NCI-H748 (cell line): ENCODE data around the gene ATXN7L1.
"Not testable (repeated sequence)": the region's sequence is repeated elsewhere in the genome, so short reads cannot be mapped to it uniquely, and the experiment has no call there.

ENCODE experiments used
- DNase-seq: peaks from one replicate; lab custom pipeline; 2025; ENCODE audit not compliant: unreplicated experiment; lab: John Stamatoyannopoulos, UW

ATXN7L1 gene

DNA sequence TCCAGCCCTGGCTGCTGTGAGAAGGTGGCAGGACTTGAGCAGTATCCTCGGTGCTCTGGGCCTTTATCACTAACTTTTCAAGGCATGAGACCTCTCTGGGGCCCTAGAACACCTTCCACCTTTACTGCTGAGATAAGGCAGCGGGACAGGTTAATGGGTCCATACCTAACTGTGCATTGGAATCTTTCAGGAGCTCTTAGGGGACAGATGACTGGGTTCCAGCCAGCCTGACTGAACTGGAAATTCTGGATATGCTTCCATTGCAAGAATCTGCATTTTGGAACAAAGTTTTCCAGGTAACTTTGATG lies 73.0 kb downstream of the ATXN7L1 start:
- no peak for DNase-seq

DNA sequence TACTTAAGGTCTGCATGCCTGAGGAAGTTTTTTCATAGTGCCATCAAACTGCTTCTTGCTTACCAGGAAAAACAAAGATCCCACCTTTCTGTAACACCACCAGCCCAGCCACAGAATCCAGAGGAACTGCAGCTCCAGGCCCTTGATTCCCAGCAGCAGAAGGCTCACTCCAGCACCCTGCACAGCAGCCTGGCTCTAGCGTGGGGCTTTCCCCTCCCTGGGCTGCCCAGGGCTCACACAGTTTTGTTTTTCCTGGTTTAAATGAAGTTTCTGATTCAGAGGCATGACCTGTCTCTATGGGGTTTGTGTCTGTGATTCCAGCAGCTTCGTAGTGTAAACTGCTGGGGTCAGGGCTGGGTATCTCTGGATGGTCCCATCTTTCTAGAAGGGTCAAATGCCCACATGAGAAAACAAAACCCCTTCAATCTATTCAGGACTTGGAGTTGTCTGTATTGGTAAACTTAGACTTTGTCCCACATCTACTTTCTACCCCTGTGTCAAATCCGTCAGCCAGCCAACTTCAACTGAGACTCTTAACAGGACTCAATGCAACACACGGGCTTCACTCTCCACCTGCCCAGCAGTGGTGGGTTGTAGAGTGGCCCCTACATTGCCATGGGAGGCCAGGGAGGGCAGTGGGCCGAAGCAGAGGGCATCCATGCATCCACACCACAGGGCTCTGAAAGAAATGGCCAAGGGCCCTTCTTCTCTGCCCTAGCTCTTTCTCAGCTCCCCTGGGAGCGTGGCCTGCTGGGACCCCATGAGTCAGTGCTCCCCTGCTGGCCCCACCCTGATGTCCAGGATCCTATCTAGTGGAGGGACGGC lies 73.6 kb downstream of the ATXN7L1 start:
- no peak for DNase-seq

DNA sequence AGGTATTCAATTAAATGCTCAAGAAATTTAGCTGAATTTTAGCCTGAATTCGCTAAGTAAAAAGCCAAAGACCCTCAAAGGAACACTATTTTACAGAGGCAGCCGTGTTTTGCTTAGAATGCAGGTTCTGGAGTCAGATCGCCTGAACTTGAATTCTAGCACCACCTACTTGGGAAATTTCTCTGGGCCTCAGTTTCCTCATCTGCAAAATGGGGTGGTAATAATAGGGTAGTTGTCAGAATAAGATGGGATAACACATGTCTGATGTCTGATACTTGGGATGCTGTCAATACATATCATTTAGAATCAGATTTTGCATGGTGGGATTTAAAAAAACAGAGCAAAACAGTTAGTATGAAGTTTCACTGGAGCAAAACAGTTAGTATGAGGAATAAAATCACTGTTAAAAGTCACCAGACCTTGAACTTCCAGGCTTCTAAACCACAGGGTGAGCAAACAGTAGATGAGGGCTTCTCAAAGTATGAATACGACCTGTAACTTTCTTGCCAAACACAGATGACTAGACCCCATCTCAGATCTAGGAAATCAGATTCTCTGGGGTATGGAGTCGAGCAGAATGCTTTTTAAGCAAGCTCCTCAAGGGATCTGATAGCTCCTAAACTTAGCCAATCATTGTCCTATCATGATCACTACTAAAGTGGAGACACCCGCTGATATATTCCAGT lies 75.4 kb downstream of the ATXN7L1 start:
- DNase-seq, result no peak

DNA sequence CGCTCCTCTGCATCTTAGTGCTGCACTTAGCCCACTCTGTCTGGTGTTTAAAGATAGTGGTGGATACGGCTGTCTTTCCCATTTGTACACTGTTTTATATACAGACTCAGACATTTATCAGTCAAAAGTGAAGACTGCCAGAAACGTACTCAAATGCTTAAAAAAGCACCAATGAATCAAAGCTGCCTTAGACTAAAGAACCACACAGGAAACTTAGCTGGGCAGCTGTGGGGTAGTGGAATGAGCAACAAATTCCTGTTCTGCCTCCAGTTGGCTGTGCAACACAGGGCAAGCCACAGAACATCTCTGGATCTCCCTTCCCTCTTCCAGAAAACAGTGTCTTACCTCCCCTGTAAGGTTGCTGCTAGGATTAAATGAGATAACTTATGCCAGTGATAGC lies 76.0 kb downstream of the ATXN7L1 start:
- DNase-seq, result no peak

DNA sequence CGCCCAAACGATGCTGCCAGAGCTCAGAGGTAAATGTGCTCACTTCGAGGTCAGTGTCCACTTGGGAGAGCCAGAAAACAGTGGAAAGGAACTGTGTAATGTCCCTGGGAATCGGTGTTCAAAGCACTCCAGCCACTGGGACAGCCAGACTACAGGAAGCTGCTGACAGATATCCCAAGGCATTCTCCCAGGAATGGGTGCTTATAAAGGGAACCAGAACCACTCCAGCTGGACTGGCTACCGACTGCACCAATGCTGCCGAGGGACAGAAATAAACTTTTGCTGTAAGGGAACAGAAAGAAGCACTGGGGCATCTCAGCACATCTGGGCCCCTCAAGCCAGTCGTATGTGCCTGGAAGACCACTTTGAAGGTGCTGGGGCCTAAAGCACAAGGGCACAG lies 76.7 kb downstream of the ATXN7L1 start:
- DNase-seq, result no peak

DNA sequence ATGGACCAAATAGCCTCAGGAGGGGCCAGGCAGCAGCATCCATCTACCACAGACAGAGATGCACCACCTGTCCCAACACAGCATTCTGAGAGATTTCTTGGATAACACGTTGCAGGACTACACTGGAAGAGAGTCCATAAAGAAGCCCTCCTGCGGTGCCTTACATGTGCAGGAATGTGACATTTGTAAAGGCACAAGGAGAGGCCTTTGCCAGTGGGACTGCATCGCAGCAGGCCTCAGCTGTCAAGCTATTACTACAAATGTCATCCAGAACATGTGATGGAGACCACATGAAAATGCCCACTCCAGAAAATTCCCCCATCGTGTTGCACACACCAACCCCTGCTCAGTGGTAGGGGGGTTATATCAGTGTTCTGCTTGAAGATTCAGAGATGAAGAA lies 77.4 kb downstream of the ATXN7L1 start:
- no peak for DNase-seq

DNA sequence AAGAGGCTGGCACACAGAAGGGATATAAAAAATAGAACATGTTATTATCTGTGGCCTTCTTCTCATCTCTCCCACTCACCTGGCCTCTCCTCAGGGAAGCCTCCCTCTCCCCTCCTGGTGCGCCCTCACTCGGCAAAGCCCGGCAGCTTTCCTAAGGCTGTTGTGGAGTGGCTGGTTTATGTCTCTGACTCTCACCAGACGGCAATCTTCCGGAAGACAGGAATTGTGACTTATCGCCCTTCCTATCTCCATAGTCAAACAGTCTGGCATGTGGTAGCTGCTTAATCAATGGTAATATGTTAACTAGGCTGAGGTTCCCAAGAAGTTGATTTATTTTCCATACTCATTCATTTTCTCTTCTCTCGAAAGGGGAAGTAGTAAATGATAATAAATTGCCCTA lies 78.7 kb downstream of the ATXN7L1 start:
- no peak for DNase-seq

DNA sequence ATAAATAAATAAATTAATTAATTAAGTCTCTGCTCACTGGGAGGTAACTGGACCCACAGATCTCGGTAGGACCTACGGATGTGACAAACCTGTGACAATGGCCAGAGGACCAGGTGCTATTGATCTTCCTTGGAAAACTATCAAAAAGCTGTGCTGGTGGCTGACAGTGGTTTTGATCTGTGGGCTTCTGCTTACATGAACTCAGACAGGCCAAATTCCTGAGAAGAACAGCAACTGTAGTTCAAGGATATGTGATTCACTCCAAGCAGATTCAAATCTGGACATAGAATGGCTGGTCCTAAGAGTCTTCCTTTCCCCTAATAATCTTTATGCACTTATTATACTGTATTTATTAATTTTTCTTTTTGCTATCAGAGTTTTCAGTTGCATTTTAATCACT lies 80.0 kb downstream of the ATXN7L1 start:
- no peak for DNase-seq

DNA sequence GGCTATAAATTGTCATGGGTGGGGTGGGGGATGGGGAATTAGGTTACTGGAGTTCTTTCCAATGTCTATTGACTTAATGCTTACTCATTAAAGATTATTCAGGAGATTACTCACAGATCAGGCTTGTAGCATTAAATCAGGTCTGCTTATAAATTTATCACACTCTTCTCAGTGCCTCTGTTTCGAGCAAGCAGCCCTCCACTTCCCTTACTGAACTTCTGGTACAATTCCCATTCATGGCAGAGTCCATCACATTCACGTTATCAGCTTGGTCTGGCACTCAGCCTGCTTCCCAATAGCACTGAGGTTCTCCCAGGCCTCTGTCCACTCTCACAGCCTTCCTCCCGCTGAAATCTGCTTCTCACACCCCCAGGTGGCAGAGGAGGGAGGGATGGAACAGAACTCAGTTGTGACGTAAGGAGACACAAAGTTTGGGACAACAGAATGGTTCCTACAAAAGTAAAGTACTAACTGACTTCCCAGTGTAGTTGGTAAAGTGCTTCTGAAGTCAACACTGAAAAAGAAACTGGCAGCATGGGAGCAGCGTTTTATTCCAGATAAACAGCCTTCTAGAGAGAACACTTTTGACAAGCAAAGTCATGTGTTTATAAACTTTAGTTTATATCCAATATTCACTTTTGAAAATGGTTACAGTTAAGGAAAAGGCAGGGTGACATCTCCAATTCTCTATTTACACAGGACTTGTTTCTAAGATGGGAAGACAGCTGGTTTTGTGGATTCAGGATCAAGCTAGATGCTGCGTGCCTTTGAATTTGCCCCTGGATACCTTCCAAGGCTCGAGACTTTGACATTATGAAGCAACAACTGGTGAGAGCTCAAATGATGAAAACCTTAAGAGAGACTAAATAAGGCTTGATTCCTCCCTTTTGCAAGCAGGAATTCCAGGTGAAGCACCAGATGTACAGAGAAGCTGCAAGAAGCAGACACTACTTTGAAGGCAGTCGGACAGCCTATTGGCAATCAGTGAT lies 81.4 kb downstream of the ATXN7L1 start:
- no peak for DNase-seq

DNA sequence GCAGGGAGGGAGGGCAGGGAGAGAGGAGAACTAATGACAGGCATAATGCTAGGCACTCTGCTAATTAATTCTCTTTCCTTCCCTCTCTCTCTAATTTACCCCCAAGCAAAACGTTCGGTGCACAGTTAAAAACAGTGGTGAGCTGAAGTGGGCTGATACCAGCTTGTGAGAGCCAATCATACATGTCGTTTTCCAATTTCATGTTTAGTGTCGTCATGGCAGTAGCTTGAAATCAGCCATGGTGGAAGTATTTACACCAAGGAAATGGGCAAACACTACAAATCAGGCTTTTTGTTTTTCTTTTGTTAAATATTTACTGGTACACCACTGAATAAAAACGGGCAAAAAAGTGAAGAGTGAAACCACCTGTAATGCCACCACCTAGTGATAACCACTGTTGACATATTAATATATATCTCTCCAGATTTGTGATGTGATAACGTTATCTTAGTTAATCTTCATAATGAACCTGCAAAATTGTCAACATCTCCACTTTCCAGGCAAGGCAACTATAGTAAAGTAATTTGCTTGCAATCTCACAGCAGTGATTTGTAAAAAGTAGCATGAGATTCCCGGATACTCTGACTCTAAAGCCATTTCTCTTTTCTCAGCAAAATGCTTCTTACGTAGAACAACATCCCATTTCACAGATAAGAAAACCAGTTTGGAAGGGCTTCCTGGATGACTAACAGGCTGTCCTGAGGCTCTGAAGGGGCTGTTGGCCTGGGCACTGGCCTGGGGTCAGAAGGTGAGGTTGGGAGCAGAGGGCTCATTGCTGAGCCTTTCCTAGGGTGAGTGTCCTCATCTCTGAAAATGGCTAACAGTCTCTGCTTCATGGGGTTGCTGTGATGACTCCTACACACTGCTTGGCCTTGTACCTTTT lies 83.7 kb downstream of the ATXN7L1 start:
- DNase-seq, result no peak

DNA sequence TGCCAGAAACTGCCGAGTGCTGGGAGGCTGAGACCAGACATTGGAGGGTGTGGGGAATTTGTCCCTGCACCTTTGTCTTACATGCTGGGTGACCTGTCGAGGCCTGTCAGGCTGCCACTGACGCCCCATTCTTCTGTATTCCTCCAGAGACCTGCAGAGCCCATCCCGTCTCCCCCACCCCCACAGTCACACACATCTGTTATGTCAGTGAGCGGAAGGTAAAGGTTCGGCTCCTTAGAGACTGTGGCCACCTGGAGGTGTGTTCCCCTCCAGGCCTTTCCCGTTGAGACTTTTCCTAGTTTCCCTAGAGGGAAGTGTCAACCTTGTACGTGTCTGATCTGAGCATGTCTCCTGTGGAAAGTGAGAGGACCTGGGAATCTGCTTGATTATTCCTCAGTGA lies 84.5 kb downstream of the ATXN7L1 start:
- no peak for DNase-seq

DNA sequence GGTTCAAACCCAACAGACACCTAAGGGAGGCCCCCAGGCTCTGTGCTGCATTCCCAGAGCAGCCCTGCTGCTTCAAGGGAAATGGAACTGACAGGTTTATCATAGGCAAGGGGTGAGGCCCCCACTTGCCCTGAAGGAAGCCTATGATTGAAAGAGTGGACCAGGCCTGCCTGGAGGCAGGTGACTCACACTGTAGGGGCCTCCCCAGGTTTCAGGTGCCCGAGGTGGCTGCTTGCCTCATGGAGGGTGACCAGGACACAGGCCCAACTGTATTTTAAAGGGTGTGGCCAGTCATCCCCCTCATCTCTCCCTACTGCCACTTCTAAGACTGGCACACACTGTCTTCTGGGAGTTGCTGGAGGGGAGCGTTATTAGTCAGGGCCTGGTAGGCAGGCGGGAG lies 85.4 kb downstream of the ATXN7L1 start:
- no peak for DNase-seq

DNA sequence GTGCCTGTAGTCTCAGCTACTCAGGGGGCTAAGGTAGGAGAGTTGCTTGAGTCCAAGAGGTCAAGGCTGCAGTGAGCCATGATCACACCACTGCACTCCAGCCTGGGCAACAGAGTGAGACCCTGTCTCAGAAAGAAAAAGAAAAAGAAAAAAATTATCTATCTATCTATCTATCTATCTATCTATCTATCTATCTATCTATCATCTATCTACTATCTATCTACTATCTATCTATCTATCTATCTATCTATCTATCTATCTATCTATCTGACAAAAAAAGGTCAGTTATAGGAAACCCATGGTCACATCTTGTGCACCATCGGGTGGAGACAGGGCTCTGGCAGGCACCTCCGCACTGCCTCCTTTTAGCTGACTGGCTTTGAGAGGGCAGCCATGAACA lies 85.9 kb downstream of the ATXN7L1 start:
- not testable (repeated sequence) for DNase-seq

DNA sequence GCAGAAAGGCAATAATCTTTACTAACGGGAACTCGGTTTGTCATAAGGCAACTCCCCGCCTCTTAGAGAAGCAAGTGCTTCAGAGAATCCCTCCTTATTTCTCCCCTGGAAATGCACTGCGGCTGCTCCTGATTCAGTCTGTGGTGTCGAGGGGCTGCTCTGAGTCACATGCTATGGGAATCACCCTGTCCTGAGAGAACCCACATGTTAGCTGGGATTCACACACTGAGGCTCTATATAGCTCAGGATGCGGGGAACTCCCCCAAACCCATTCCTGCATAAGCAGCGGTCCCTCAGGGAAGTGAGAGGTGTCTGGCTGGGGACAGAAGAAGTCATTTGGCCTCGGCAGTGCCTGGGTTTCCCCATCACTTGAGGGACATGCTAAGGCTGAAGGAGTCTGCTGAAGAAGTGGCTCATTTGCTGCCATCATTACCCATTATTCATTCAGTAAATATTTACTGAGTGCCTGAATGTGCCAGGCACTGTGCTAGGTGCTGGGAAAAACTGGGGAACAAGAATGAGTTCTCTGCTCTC lies 87.5 kb downstream of the ATXN7L1 start:
- no peak for DNase-seq

DNA sequence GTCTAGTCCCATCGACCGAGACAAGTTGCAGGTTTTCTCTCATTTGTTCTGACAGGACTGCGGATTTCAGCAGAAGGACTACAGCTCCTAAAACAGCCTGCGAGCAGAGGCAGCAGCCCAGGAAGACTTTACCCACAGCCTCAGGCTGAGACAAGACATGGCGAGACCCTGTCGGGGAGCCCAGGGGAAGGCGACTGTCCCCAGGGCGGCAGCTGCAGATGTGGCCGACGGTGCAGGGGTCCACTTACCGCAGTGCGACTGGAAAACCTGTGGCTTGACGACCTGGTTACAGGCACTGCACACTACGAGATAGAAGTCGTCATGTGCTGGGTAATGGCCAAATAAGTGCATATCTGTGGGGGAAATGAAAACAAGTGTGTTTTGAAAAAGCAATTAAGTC lies 88.0 kb downstream of the ATXN7L1 start:
- DNase-seq, result no peak

DNA sequence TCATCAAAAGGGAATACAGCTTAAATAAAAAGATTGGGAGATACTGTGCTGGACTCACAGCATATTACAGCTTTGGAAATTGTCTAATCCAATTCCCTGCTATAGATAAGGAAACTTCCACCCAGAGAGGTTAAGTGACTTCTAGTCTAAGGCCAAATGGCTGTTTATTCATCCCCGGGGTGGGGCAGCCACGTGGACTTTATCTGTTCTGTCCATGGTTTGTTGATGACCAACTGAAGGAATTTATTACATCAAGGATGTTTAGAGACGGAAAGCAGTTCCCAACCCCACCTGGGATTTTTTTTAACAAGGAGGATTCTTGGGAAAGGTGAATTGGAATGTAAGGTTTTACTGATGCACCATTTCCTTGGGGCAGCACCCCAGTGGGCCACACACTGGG lies 88.6 kb downstream of the ATXN7L1 start:
- no peak for DNase-seq

DNA sequence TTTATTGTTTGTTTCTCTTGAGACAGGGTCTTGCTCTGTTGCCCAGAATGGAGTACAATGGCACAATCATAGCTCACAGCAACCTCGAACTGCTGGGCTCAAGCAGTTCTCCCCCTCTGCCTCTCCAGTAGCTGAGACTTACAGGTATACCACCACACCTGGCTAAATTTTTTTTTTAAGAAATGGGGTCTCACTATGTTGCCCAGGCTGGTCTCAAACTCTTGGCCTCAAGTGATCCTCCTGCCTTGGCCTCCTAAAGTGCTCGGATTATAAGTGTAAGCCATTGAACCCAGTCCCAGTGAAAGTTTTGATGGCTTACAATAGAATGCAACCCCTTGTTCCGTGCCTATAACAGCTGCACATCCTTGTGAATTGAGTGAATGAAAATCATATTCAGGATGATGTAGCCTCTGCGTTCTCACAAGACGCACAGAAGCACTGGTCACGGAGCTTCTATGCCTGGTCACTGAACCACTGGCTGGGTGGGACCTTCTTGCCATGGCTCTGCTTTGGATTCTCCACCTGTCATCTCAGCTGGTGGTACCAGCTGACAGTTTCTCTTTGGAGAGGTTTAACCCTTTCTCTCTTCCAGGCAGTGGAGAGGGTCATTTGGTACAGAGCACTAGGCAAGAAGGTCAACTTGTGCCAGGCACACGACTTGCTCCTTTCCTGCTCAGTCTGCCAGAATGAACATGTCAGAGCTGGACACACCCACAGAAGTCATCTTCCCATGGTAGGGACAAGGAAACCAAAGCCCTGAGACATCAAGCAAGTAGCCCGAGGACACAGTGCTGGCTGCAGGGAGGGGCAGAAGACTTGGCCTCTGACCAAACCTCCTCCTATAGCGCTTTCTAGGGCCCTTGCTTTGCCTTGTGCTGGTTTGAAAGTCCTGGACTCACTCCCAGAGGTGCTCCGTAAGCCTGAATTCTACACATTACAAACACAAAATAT lies 89.6 kb downstream of the ATXN7L1 start:
- no peak for DNase-seq

DNA sequence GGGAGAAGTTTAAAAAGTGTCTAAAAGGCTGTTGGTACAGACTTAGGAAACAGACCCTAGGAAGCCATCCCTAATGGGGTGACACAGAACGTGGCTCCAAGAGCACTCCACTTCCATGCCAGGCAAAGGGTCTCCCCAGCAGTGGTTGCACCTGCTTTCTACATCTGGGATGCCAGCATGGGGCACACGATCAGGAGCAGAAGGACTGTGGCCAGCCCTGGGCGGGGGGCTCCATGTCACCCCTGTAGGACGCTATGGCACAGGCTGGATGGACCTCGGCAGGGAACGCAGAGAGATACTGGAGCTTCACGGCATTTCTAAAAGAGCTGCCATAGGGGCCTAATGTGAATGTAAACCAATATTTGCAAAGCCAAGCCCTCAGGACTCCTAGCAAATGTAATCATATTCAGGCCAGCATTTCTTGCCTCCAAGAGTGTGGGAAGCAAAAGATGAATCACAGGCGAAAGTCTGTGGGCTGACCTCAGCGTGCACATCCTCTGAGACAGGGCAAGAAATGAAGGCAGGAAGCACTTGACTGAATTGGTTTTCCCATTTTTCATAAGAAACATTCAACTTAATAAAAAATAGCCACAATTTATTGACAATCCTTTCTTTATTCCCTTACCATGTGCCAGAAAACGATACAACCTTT lies 93.9 kb downstream of the ATXN7L1 start:
- no peak for DNase-seq
